WERI-Rb-1 (cell line): ENCODE measurements around the gene C19orf44.
"Not testable (repeated sequence)": the region's sequence is repeated elsewhere in the genome, so short reads cannot be mapped to it uniquely, and the experiment has no call there.

Experiments
- DNase-seq: peaks from one replicate; pipeline ENCODE4 v3.0.0-alpha.2; 2020
- H3K27ac ChIP-seq: fragments of 250-450 bp; sonication (Bioruptor Pico); 2 replicates; pipeline ENCODE4 v1.5.1; 2020; ENCODE audit warnings: mild to moderate bottlenecking, moderate library complexity
- H3K27me3 ChIP-seq: fragments of 250-450 bp; sonication (Bioruptor Pico); 2 replicates; pipeline ENCODE4 v1.5.1; 2021; ENCODE audit warnings: mild to moderate bottlenecking, low read depth, moderate library complexity; ENCODE audit not compliant: insufficient read depth, severe bottlenecking
- H3K36me3 ChIP-seq: fragments of 250-450 bp; sonication (Bioruptor Pico); 2 replicates; pipeline ENCODE4 v1.5.1; 2020; ENCODE audit warnings: mild to moderate bottlenecking, moderate library complexity
- H3K4me3 ChIP-seq: 2 replicates; pipeline ENCODE4 v1.5.1; 2011; ENCODE audit warnings: low read depth, mild to moderate bottlenecking, control low read depth, low read length
- H3K9me3 ChIP-seq: fragments of 250-450 bp; sonication (Bioruptor Pico); 2 replicates; pipeline ENCODE4 v1.5.1; 2021; ENCODE audit warnings: mild to moderate bottlenecking, moderate library complexity; ENCODE audit not compliant: severe bottlenecking
- TF ChIP-seq, protein P1 (sequence below): IDR thresholded peaks from 2 replicates; pipeline ENCODE4 v1.5.1; 2011; ENCODE audit warnings: low read depth, mild to moderate bottlenecking, control low read depth, inconsistent platforms, low read length

Gene C19orf44

DNA sequence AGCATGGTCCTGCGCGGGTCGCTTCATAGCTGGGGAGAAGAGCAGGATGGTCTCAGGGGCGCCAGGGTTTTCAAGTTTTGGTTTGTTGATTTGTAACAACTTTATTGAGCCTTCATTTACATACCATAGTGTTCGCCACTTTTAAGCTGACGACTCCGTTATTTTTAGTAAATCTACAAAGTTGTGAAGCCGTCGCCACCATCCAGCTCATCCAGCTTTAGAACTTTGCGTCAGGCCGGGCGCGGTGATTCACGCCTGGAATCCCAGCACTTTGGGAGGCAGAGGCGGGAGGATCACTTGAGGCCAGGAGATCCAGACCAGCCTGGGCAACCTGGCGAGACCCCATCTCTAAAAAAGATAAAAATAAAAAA, 404 bp downstream of the C19orf44 start:
- TF ChIP-seq, protein P1, sequence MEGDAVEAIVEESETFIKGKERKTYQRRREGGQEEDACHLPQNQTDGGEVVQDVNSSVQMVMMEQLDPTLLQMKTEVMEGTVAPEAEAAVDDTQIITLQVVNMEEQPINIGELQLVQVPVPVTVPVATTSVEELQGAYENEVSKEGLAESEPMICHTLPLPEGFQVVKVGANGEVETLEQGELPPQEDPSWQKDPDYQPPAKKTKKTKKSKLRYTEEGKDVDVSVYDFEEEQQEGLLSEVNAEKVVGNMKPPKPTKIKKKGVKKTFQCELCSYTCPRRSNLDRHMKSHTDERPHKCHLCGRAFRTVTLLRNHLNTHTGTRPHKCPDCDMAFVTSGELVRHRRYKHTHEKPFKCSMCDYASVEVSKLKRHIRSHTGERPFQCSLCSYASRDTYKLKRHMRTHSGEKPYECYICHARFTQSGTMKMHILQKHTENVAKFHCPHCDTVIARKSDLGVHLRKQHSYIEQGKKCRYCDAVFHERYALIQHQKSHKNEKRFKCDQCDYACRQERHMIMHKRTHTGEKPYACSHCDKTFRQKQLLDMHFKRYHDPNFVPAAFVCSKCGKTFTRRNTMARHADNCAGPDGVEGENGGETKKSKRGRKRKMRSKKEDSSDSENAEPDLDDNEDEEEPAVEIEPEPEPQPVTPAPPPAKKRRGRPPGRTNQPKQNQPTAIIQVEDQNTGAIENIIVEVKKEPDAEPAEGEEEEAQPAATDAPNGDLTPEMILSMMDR: no peak
- no peak for DNase-seq
- peaks cover 8% of the 10 kb centered on the region for H3K36me3 ChIP-seq
- H3K9me3 ChIP-seq: no peaks in the 10 kb centered on the region
- H3K27ac ChIP-seq: peak overlapping the region; percentile 41
- no peaks in the 10 kb centered on the region for H3K27me3 ChIP-seq
- peak overlapping the region; percentile 77 for H3K4me3 ChIP-seq

- no peak for DNase-seq
- Histone ChIP-seq H3K36me3 (peaks cover 8% of the 10 kb centered on the region), H3K27me3 (no peaks in the 10 kb centered on the region), H3K4me3 (peak overlapping the region; percentile 77), H3K9me3 (no peaks in the 10 kb centered on the region), H3K27ac (no peak overlapping the region)
- TF ChIP-seq, protein P1: no peak
Measured at GRCh38 chr19:16497042-16497441, 848 bp downstream of the C19orf44 start.

DNA sequence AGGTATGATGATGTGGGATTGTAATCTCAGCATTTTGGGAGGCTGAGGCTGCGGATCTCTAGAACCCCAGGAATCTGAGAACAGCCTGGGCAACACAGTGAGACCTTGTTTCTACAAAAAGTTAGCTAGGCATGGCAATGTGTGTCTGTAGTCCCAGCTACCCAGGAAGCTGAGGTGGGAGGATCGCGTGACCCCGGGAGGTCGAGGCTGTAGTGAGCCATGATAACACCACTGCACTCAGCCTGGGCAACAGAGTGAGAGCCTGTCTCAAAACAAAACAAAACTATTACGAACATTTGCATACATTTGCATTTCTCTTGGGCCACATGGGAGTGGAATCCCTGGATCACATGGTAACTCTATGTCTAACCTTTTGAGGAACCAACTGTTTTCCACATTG, 1.6 kb downstream of the C19orf44 start:
- no peaks in the 10 kb centered on the region for H3K9me3 ChIP-seq
- H3K27me3 ChIP-seq: no peaks in the 10 kb centered on the region
- H3K4me3 ChIP-seq: no peak overlapping the region
- H3K27ac ChIP-seq: no peak overlapping the region
- H3K36me3 ChIP-seq: peaks cover 11% of the 10 kb centered on the region
- TF ChIP-seq, protein P1: no peak
- DNase-seq: no peak

DNA sequence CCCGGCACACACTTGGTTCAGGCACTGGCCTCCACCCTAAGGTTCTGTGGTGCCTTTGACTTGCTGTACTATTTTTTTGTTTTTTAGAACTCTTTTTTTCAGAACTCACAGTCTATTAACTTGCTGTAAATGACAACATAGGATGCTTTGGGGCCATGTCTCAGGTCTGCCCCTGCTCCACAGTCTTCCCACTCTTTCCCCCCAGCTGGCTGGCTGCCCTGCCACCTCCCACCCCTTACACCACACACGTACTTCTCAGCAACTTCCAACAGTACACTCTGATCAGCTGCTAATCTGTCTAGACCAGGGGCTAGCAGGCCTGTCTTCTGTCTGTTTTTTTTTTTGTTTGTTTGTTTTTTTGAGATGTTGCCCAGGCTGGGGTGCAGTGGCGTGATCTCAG, 8.1 kb downstream of the C19orf44 start:
- DNase-seq: no peak
- Histone ChIP-seq H3K4me3 (no peak overlapping the region), H3K27ac (peak overlapping the region; percentile 71), H3K9me3 (no peaks in the 10 kb centered on the region), H3K36me3 (peaks cover 46% of the 10 kb centered on the region), H3K27me3 (no peaks in the 10 kb centered on the region)
- TF ChIP-seq, protein P1: no peak

DNA sequence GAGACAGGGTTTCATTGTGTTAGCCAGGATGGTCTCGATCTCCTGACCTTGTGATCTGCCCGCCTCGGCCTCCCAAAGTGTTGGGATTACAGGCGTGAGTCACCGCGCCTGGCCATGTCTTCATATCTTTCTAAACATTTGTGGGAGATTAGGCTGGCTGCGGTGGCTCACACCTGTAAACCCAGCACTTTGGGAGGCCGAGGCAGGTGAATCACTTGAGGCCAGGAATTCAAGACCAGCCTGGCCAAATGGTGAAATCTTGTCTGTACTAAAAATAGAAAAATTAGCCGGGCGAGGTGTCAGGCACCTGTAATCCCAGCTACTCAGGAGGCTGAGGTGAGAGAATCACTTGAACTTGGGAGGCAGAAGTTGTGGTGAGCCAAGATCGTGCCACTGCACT, 10.0 kb downstream of the C19orf44 start:
- Histone ChIP-seq H3K36me3 (peaks cover 57% of the 10 kb centered on the region), H3K27ac (peak overlapping the region; percentile 71)
- not testable (repeated sequence) for H3K27me3 ChIP-seq, DNase-seq, H3K4me3 ChIP-seq, H3K9me3 ChIP-seq

GRCh38 chr19:16506961-16507360, 10.8 kb downstream of the C19orf44 start:
- TF ChIP-seq, protein P1: no peak
- Histone ChIP-seq H3K9me3 (no peaks in the 10 kb centered on the region), H3K27me3 (no peaks in the 10 kb centered on the region), H3K36me3 (peaks cover 61% of the 10 kb centered on the region), H3K4me3 (no peak overlapping the region), H3K27ac (no peak overlapping the region)
- no peak for DNase-seq
